ENCODE results near the gene SLC4A8.

SLC4A8 gene

DNA sequence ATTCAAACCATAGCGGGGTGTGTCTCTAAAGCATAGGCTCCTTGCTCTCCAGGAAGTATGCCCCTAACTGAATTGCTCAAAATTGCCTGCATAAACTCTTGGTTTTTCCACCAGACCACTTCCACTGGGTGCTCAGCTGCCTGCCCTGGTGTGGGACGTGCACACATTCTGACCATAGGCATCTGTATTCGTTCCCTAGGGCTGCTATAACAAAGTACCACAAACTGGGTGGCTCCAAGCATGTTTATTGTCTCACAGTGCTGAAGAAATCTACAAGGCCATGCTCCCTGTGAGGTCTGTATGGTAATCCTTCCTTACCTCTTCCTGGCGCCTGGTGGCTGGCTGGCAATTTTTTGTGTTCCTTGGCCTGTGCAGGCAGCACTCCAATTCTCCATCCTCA is 17.0 kb upstream of the SLC4A8 start:
- TF ChIP-seq RARB (CRISPR knock-in tag; IDR thresholded peaks at IDR 0.05) (no peak), PPARA (CRISPR knock-in tag; IDR thresholded peaks at IDR 0.05; ENCODE audit: borderline replicate concordance) (no peak), ZNF70 (CRISPR knock-in tag; IDR thresholded peaks at IDR 0.05) (no peak), GLIS3 (CRISPR knock-in tag; IDR thresholded peaks at IDR 0.05) (no peak), TSHZ2 (CRISPR knock-in tag; IDR thresholded peaks at IDR 0.05) (no peak), ZNF565 (CRISPR knock-in tag; conservative IDR thresholded peaks at IDR 0.05; ENCODE audit: low read depth) (no peak), TOX (CRISPR knock-in tag; IDR thresholded peaks at IDR 0.05; ENCODE audit: borderline replicate concordance) (no peak), SNAI2 (CRISPR knock-in tag; IDR thresholded peaks at IDR 0.05) (no peak), ZC3H10 (CRISPR knock-in tag; IDR thresholded peaks at IDR 0.05) (no peak), BACH2 (CRISPR knock-in tag; IDR thresholded peaks at IDR 0.05; ENCODE audit: borderline replicate concordance) (no peak), CSDC2 (CRISPR knock-in tag; IDR thresholded peaks at IDR 0.05) (no peak), TCF4 (CRISPR knock-in tag; IDR thresholded peaks at IDR 0.05; ENCODE audit: borderline replicate concordance) (no peak), ZFP30 (CRISPR knock-in tag; IDR thresholded peaks at IDR 0.05) (no peak), ZNF8 (CRISPR knock-in tag; IDR thresholded peaks at IDR 0.05) (no peak)
- TF ChIP-seq, protein P1, sequence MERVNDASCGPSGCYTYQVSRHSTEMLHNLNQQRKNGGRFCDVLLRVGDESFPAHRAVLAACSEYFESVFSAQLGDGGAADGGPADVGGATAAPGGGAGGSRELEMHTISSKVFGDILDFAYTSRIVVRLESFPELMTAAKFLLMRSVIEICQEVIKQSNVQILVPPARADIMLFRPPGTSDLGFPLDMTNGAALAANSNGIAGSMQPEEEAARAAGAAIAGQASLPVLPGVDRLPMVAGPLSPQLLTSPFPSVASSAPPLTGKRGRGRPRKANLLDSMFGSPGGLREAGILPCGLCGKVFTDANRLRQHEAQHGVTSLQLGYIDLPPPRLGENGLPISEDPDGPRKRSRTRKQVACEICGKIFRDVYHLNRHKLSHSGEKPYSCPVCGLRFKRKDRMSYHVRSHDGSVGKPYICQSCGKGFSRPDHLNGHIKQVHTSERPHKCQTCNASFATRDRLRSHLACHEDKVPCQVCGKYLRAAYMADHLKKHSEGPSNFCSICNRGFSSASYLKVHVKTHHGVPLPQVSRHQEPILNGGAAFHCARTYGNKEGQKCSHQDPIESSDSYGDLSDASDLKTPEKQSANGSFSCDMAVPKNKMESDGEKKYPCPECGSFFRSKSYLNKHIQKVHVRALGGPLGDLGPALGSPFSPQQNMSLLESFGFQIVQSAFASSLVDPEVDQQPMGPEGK (CRISPR knock-in tag; IDR thresholded peaks at IDR 0.05; ENCODE audit: borderline replicate concordance) = no peak
- TF ChIP-seq, protein P2, sequence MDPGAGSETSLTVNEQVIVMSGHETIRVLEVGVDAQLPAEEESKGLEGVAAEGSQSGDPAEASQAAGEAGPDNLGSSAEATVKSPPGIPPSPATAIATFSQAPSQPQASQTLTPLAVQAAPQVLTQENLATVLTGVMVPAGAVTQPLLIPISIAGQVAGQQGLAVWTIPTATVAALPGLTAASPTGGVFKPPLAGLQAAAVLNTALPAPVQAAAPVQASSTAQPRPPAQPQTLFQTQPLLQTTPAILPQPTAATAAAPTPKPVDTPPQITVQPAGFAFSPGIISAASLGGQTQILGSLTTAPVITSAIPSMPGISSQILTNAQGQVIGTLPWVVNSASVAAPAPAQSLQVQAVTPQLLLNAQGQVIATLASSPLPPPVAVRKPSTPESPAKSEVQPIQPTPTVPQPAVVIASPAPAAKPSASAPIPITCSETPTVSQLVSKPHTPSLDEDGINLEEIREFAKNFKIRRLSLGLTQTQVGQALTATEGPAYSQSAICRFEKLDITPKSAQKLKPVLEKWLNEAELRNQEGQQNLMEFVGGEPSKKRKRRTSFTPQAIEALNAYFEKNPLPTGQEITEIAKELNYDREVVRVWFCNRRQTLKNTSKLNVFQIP (CRISPR knock-in tag; IDR thresholded peaks at IDR 0.05; ENCODE audit: borderline replicate concordance, low read depth) = no peak
- TF ChIP-seq, protein P3, sequence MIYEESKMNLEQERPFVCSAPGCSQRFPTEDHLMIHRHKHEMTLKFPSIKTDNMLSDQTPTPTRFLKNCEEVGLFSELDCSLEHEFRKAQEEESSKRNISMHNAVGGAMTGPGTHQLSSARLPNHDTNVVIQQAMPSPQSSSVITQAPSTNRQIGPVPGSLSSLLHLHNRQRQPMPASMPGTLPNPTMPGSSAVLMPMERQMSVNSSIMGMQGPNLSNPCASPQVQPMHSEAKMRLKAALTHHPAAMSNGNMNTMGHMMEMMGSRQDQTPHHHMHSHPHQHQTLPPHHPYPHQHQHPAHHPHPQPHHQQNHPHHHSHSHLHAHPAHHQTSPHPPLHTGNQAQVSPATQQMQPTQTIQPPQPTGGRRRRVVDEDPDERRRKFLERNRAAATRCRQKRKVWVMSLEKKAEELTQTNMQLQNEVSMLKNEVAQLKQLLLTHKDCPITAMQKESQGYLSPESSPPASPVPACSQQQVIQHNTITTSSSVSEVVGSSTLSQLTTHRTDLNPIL (CRISPR knock-in tag; IDR thresholded peaks at IDR 0.05; ENCODE audit: low read depth) = no peak
- ATAC-seq = no peak

DNA sequence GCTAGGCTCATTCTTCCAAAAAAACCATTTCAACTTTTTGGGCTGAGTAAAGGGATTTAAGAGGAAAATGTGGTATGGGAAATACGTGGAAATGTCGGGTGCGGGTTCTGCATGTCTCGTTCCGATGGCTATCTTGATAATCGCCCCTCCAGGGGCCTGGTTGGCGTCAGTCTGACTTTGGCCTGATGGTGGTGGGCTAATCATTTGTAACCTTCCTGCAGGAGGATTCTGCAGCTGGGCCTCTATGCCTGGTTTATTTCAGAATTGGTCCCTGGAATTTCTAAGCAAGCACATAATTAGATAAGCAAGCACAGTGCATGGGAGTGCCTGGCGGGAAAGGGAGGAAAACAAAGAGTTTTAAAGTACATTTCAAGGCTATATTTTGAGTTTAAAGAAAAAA is 14.8 kb upstream of the SLC4A8 start:
- ATAC-seq = peak; percentile 75; the same call in 2 of the 3 replicates
- TF ChIP-seq, protein P2 (CRISPR knock-in tag; IDR thresholded peaks at IDR 0.05; ENCODE audit: borderline replicate concordance, low read depth) = no peak
- TF ChIP-seq, protein P1 (CRISPR knock-in tag; IDR thresholded peaks at IDR 0.05; ENCODE audit: borderline replicate concordance) = peak; percentile 59
- TF ChIP-seq TSHZ2 (CRISPR knock-in tag; IDR thresholded peaks at IDR 0.05) (peak; percentile 97; the same call in 1 of the 2 replicates), BACH2 (CRISPR knock-in tag; IDR thresholded peaks at IDR 0.05; ENCODE audit: borderline replicate concordance) (no peak), ZNF565 (CRISPR knock-in tag; conservative IDR thresholded peaks at IDR 0.05; ENCODE audit: low read depth) (0 out of 2 replicates have a peak, but pooled peaks have one; percentile 14), ZFP3 (CRISPR knock-in tag; IDR thresholded peaks at IDR 0.05) (peak; percentile 69), GLIS3 (CRISPR knock-in tag; IDR thresholded peaks at IDR 0.05) (peak; percentile 76; the same call in 1 of the 2 replicates), CSDC2 (CRISPR knock-in tag; IDR thresholded peaks at IDR 0.05) (0 out of 2 replicates have a peak, but pooled peaks have one; percentile 24), ESRRG (CRISPR knock-in tag; IDR thresholded peaks at IDR 0.05) (peak; percentile 56), ZNF70 (CRISPR knock-in tag; IDR thresholded peaks at IDR 0.05) (0 out of 2 replicates have a peak, but pooled peaks have one; percentile 19), ARNTL (CRISPR knock-in tag; IDR thresholded peaks at IDR 0.05; ENCODE audit: borderline replicate concordance, low read depth) (no peak)
- TF ChIP-seq, protein P3 (CRISPR knock-in tag; IDR thresholded peaks at IDR 0.05; ENCODE audit: low read depth) = peak; percentile 59; the same call in 1 of the 2 replicates
- TF ChIP-seq, protein P4, sequence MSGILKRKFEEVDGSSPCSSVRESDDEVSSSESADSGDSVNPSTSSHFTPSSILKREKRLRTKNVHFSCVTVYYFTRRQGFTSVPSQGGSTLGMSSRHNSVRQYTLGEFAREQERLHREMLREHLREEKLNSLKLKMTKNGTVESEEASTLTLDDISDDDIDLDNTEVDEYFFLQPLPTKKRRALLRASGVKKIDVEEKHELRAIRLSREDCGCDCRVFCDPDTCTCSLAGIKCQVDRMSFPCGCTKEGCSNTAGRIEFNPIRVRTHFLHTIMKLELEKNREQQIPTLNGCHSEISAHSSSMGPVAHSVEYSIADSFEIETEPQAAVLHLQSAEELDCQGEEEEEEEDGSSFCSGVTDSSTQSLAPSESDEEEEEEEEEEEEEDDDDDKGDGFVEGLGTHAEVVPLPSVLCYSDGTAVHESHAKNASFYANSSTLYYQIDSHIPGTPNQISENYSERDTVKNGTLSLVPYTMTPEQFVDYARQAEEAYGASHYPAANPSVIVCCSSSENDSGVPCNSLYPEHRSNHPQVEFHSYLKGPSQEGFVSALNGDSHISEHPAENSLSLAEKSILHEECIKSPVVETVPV (CRISPR knock-in tag; IDR thresholded peaks at IDR 0.05) = peak; percentile 80; the same call in 1 of the 2 replicates
